Type B pancreatic cell (in vitro differentiated cells): ENCODE data around the gene AIDA. TPM values are rescaled to one million over a fixed set of nuclear protein-coding genes. Genes with fewer than 3 reads are reported as not detected.

Experiments
- DNase-seq: peaks from one replicate; pipeline ENCODE4 v3.0.0; 2021; ENCODE audit warnings: mixed read lengths; ENCODE audit not compliant: unreplicated experiment; ENCODE audit errors: extremely low spot score
- H3K27ac Mint-ChIP-seq: 2 replicates; pipeline ENCODE4 v1.8.0; 2021; ENCODE audit warnings: mild to moderate bottlenecking, mixed read lengths
- H3K27me3 Mint-ChIP-seq: 2 replicates; pipeline ENCODE4 v1.8.0; 2021; ENCODE audit warnings: mixed read lengths
- H3K36me3 Mint-ChIP-seq: 2 replicates; pipeline ENCODE4 v1.8.0; 2021; ENCODE audit warnings: mixed read lengths
- H3K4me1 Mint-ChIP-seq: one replicate; pipeline ENCODE4 v1.8.0; 2021; ENCODE audit warnings: mixed read lengths; ENCODE audit not compliant: unreplicated experiment
- H3K4me3 Mint-ChIP-seq: 2 replicates; pipeline ENCODE4 v1.8.0; 2021; ENCODE audit warnings: mild to moderate bottlenecking, mixed read lengths
- H3K9me3 Mint-ChIP-seq: 2 replicates; pipeline ENCODE4 v1.8.0; 2021; ENCODE audit warnings: mixed read lengths
- total RNA-seq: library from RNA; stranded (reverse); gene quantifications from 2 replicates; pipeline ENCODE4 v1.2.1, GENCODE V29; 2021; ENCODE audit warnings: low replicate concordance
- TF ChIP-seq, protein P1 (sequence below): fragments of 200-600 bp; sonication (generic); conservative IDR thresholded peaks from 2 replicates; pipeline ENCODE4 v1.5.0; 2021; ENCODE audit warnings: antibody characterized with exemption, mild to moderate bottlenecking

The AIDA gene
- total RNA-seq, 1 donor from 2014 or later, result 54.0 TPM

DNA sequence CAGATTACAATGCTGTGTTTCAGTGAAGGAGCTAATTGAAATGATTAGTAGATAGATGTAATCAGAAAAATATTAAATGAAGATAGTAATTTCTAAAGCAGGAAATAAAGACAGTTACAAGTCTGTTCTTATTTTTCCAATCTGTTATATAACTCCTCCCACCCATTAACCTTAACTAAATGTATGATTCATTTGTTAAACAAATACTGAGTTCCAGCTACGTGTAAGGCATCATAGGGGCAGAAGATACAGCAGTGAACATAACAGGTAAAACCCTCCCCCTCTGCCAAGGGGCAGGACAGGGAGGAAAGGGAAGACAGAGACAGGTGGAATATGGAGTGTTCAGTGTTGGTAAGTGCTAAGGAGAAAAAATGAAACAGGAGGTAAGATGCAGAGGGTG is 24.7 kb upstream of the AIDA start, which contains the start of gene FAM177B:
FAM177B (plus strand) TSS at position 231 of the 400 bp plus-strand sequence. CDS start 9,344 bp downstream, outside the sequence.
- Mint-ChIP-seq H3K4me1 (no peaks in the 10 kb centered on the region), H3K36me3 (peaks cover 10% of the 10 kb centered on the region), H3K27ac (no peak within 1 kb of the TSS), H3K9me3 (no peaks in the 10 kb centered on the region), H3K4me3 (no peak within 1 kb of the TSS), H3K27me3 (no peaks in the 10 kb centered on the region)
- no peak for DNase-seq
- TF ChIP-seq, protein P1, sequence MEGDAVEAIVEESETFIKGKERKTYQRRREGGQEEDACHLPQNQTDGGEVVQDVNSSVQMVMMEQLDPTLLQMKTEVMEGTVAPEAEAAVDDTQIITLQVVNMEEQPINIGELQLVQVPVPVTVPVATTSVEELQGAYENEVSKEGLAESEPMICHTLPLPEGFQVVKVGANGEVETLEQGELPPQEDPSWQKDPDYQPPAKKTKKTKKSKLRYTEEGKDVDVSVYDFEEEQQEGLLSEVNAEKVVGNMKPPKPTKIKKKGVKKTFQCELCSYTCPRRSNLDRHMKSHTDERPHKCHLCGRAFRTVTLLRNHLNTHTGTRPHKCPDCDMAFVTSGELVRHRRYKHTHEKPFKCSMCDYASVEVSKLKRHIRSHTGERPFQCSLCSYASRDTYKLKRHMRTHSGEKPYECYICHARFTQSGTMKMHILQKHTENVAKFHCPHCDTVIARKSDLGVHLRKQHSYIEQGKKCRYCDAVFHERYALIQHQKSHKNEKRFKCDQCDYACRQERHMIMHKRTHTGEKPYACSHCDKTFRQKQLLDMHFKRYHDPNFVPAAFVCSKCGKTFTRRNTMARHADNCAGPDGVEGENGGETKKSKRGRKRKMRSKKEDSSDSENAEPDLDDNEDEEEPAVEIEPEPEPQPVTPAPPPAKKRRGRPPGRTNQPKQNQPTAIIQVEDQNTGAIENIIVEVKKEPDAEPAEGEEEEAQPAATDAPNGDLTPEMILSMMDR, result no peak

DNA sequence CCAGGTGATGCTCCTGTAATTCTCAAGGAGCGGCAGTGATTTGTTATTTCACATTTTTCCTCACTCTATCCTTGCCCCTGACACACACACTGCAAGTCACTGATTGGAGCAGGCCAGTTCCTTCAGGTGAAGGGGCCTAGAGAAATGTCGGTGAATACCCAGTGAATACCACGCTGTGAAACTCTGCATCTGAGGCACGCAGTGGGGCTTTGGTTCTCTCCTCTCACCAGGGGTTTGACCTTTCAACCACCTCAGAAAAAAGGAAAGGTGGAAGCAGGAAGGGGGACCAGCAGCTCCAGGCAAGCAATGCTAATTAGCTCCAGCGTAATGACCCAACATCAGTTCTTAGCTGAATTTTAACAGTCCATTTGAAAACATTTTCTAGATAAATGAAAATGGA is 24.2 kb upstream of the AIDA start:
- no peaks in the 10 kb centered on the region for H3K9me3 Mint-ChIP-seq
- no peak for DNase-seq
- H3K36me3 Mint-ChIP-seq, result peaks cover 13% of the 10 kb centered on the region
- H3K4me1 Mint-ChIP-seq, result no peaks in the 10 kb centered on the region
- H3K27ac Mint-ChIP-seq, result no peak overlapping the region
- H3K4me3 Mint-ChIP-seq, result no peak overlapping the region
- TF ChIP-seq, protein P1, result no peak
- H3K27me3 Mint-ChIP-seq, result no peaks in the 10 kb centered on the region

DNA sequence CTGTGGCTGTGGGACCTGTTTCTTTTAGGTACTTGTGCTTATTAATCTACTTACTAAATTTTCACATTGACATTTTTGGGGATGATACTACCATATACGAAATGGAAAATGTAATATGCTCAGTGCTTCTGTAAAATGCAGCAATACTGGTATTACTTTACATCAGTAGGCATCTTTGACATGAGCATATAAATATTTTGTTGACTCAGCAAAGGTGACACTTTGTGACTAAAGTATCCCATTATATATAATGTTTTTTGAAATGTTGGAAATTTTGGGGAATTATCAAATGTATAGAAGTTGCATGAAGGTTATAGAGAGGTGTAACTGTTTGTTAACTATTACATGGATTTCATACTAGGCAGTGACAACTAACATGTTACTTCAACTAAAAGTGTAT is 22.4 kb upstream of the AIDA start:
- Mint-ChIP-seq H3K9me3 (no peaks in the 10 kb centered on the region), H3K4me3 (no peak overlapping the region), H3K36me3 (peaks cover 20% of the 10 kb centered on the region), H3K27me3 (no peaks in the 10 kb centered on the region), H3K27ac (no peak overlapping the region), H3K4me1 (no peaks in the 10 kb centered on the region)
- DNase-seq, result no peak
- TF ChIP-seq, protein P1, result no peak

DNA sequence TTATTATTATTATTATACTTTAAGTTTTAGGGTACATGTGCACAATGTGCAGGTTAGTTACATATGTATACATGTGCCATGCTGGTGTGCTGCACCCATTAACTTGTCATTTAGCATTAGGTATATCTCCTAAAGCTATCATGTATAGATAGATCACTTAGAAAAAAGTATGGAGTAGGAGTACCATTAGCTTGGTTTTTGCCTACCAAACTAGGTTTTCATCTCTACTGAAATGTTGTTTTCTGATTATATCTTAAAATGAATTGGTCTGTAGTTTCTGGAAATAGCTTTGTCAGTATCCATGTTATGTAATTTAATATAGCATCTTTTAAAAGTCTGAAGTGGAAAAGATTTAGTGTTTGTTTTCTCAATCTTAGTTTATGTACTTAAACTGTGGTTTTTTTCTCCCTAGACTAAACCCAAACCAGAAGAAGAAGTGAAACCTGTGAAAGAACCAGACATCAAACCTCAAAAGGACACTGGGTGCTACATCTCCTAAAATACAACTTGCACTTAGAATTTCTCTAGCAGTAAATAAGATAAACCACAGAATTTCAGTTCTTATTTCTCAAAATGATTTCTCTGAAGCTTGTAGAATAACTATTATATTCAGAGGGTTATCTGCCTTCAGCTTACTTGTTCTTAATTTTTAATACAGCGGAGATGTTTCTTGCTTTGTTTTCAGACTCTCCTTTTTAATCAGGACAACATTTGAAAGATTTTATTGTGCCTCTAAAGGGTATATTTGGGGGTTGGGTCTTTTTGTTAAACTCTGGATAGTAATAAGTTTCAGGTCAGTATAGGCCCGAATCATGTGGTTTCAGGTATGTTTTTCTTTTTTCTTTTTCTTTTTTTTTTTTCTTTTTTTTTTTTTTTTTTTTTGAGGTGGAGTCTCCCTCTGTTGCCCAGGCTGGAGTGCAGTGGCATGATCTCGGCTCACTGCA is 20.2 kb upstream of the AIDA start:
- H3K27me3 Mint-ChIP-seq, result no peaks in the 10 kb centered on the region
- peaks cover 27% of the 10 kb centered on the region for H3K36me3 Mint-ChIP-seq
- no peak overlapping the region for H3K4me3 Mint-ChIP-seq

DNA sequence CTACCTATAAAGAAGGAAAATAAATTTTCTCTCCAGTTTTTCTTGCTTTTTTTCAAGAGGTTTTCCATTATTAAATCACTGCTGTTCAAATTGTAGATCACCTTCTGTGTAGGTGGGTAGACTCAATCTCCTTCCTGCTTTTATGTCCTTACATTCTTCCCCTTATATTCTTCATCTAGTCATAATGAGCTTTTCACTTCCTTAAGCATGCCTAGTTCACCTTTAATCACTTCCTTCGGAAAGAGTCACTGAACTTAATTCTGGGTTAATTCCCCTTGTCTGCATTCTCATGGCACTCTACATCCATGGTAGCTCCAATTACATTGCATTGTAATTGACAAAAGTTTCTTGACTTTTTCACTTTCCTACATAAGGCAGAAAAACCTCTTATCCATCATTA is 18.6 kb upstream of the AIDA start:
- TF ChIP-seq, protein P1, result no peak
- no peak overlapping the region for H3K27ac Mint-ChIP-seq
- DNase-seq, result no peak
- no peak overlapping the region for H3K4me3 Mint-ChIP-seq
- H3K27me3 Mint-ChIP-seq, result no peaks in the 10 kb centered on the region
- no peaks in the 10 kb centered on the region for H3K4me1 Mint-ChIP-seq
- H3K9me3 Mint-ChIP-seq, result no peaks in the 10 kb centered on the region
- H3K36me3 Mint-ChIP-seq, result peaks cover 27% of the 10 kb centered on the region

More for the DNA sequence above, 20.2 kb upstream of the AIDA start:
- no peak for DNase-seq
- TF ChIP-seq, protein P1, result no peak
- Mint-ChIP-seq H3K4me1 (no peaks in the 10 kb centered on the region), H3K9me3 (no peaks in the 10 kb centered on the region), H3K27ac (no peak overlapping the region)
